ENCODE data around the gene DAW1. TPM values are rescaled to one million over a fixed set of nuclear protein-coding genes. Genes with fewer than 3 reads are reported as not detected.

DAW1 gene
- total RNA-seq, 1 experiment from 2014 or later, result 2.8 TPM

GRCh38 chr2:227864161-227864756, 7.2 kb upstream of the DAW1 start:
- TF ChIP-seq EZH2 (IDR thresholded peaks at IDR 0.05; ENCODE audit: low read depth), result no peak
- TF ChIP-seq, protein P1, sequence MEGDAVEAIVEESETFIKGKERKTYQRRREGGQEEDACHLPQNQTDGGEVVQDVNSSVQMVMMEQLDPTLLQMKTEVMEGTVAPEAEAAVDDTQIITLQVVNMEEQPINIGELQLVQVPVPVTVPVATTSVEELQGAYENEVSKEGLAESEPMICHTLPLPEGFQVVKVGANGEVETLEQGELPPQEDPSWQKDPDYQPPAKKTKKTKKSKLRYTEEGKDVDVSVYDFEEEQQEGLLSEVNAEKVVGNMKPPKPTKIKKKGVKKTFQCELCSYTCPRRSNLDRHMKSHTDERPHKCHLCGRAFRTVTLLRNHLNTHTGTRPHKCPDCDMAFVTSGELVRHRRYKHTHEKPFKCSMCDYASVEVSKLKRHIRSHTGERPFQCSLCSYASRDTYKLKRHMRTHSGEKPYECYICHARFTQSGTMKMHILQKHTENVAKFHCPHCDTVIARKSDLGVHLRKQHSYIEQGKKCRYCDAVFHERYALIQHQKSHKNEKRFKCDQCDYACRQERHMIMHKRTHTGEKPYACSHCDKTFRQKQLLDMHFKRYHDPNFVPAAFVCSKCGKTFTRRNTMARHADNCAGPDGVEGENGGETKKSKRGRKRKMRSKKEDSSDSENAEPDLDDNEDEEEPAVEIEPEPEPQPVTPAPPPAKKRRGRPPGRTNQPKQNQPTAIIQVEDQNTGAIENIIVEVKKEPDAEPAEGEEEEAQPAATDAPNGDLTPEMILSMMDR (conservative IDR thresholded peaks at IDR 0.05), result no peak
- Histone ChIP-seq H3K4me2 (peak overlapping the region; percentile 61; the same call in 1 of the 2 replicates), H3F3A (ENCODE audit: insufficient read depth, low read depth) (peaks cover 22% of the 10 kb centered on the region), H3K9me2 (ENCODE audit: insufficient read depth) (no peaks in the 10 kb centered on the region), H3K9me3 (ENCODE audit: insufficient read depth, low read depth) (no peaks in the 10 kb centered on the region), H3K36me3 (ENCODE audit: low read depth) (no peaks in the 10 kb centered on the region), H3K27me3 (ENCODE audit: insufficient read depth, low read depth) (no peaks in the 10 kb centered on the region), H3K4me3 (no peak overlapping the region), H2AFZ (no peak overlapping the region), H3K4me1 (replicated peaks; ENCODE audit: insufficient read depth) (peaks cover 29% of the 10 kb centered on the region), H3K79me2 (ENCODE audit: low read depth) (no peaks in the 10 kb centered on the region), H4K20me1 (ENCODE audit: insufficient read depth) (no peaks in the 10 kb centered on the region), H3K27ac (peak overlapping the region; percentile 93; the same call in 1 of the 2 replicates)
- CTCF ChIA-PET, result no interaction called here
- DNase-seq, result no peak
- intact Hi-C loops (cut with micrococcal nuclease; ENCODE audit: unreplicated experiment), result no loop called here
- POLR2A ChIA-PET (ENCODE audit: unreplicated experiment), result no interaction called here
- no TSS peak for BruUV-seq (replicated peaks)

GRCh38 chr2:227865291-227865690, 6.1 kb upstream of the DAW1 start:
- TF ChIP-seq, protein P1 (conservative IDR thresholded peaks at IDR 0.05), result no peak
- no peak for TF ChIP-seq EZH2 (IDR thresholded peaks at IDR 0.05; ENCODE audit: low read depth)
- Histone ChIP-seq H3K9me2 (ENCODE audit: insufficient read depth) (no peaks in the 10 kb centered on the region), H3K9me3 (ENCODE audit: insufficient read depth, low read depth) (no peaks in the 10 kb centered on the region), H3K27me3 (ENCODE audit: insufficient read depth, low read depth) (no peaks in the 10 kb centered on the region), H3K27ac (no peak overlapping the region), H3K4me3 (no peak overlapping the region), H3K4me2 (no peak overlapping the region), H3K79me2 (ENCODE audit: low read depth) (no peaks in the 10 kb centered on the region), H3K36me3 (ENCODE audit: low read depth) (no peaks in the 10 kb centered on the region), H4K20me1 (ENCODE audit: insufficient read depth) (no peaks in the 10 kb centered on the region), H3F3A (ENCODE audit: insufficient read depth, low read depth) (peaks cover 22% of the 10 kb centered on the region), H3K4me1 (replicated peaks; ENCODE audit: insufficient read depth) (peaks cover 29% of the 10 kb centered on the region), H2AFZ (no peak overlapping the region)
- CTCF ChIA-PET, result no interaction called here
- DNase-seq, result no peak
- intact Hi-C loops (cut with micrococcal nuclease; ENCODE audit: unreplicated experiment), result no loop called here
- POLR2A ChIA-PET (ENCODE audit: unreplicated experiment), result no interaction called here
- no TSS peak for BruUV-seq (replicated peaks)

- intact Hi-C loops (cut with micrococcal nuclease; ENCODE audit: unreplicated experiment), result no loop called here
- Histone ChIP-seq H3K4me2 (no peak overlapping the region), H3K9me3 (ENCODE audit: insufficient read depth, low read depth) (no peaks in the 10 kb centered on the region), H3K4me1 (replicated peaks; ENCODE audit: insufficient read depth) (peaks cover 27% of the 10 kb centered on the region), H4K20me1 (ENCODE audit: insufficient read depth) (no peaks in the 10 kb centered on the region), H3K27me3 (ENCODE audit: insufficient read depth, low read depth) (no peaks in the 10 kb centered on the region), H2AFZ (no peak overlapping the region), H3K79me2 (ENCODE audit: low read depth) (no peaks in the 10 kb centered on the region), H3K9me2 (ENCODE audit: insufficient read depth) (no peaks in the 10 kb centered on the region), H3K27ac (no peak overlapping the region), H3K36me3 (ENCODE audit: low read depth) (no peaks in the 10 kb centered on the region), H3K4me3 (no peak overlapping the region), H3F3A (ENCODE audit: insufficient read depth, low read depth) (peaks cover 18% of the 10 kb centered on the region)
- POLR2A ChIA-PET (ENCODE audit: unreplicated experiment), result no interaction called here
- TF ChIP-seq EZH2 (IDR thresholded peaks at IDR 0.05; ENCODE audit: low read depth), result no peak
- TF ChIP-seq, protein P1 (conservative IDR thresholded peaks at IDR 0.05), result no peak
- DNase-seq, result no peak
- BruUV-seq (replicated peaks), result no TSS peak
- CTCF ChIA-PET, result no interaction called here
Measured at GRCh38 chr2:227867386-227867785, 4.0 kb upstream of the DAW1 start.
